HepG2 (cell line): ENCODE measurements around the gene TRAK1. TPM values are rescaled to one million over a fixed set of nuclear protein-coding genes. Genes with fewer than 3 reads are reported as not detected.

Source experiments
- ATAC-seq: fragments of 200-7000 bp; cut with Tn5 transposase; 3 replicates; pipeline ENCODE4 v1.9.1; 2020; ENCODE audit warnings: mild to moderate bottlenecking, moderate library complexity
- BruUV-seq: library from RNA; stranded (reverse); fragments of 400-500 nt; replicated peaks from 2 replicates; lab custom pipeline; 2021; lab: Mats Ljungman, UMichigan
- CTCF ChIA-PET: fragments of 300-600 bp; formaldehyde crosslinking; extraction: SDS; loops from one replicate; lab custom pipeline; 2021; ENCODE audit warnings: low total read pairs, inconsistent platforms, low intra/inter-chr PET ratio; lab: Yijun Ruan, JAX
- POLR2A ChIA-PET: fragments of 350-600 bp; sonication (Branson Sonifier 250); formaldehyde crosslinking; loops from one replicate; lab custom pipeline; 2020; ENCODE audit warnings: antibody characterized with exemption, inconsistent platforms; lab: Yijun Ruan, JAX
- DNase-seq: peaks from one replicate; pipeline ENCODE4 v3.0.0-alpha.2; 2015; ENCODE audit warnings: low spot score
- FAIRE-seq: peaks from 3 replicates; lab custom pipeline; 2011; peaks lifted over from hg19 to GRCh38; lab: Jason Lieb, UNC
- H2AFZ ChIP-seq: one replicate; pipeline ENCODE4 v1.6.1; 2011; ENCODE audit warnings: low read length, inconsistent platforms
- H3K27ac ChIP-seq: fragments of 300-600 bp; 3 replicates; pipeline ENCODE4 v1.8.0; 2011; ENCODE audit warnings: mixed run types, mild to moderate bottlenecking, mixed read lengths, low read length, inconsistent platforms; ENCODE audit not compliant: insufficient read depth; ENCODE audit errors: extremely low read length
- H3K27me3 ChIP-seq, 2 experiments: fragments of 200-600 bp in 1 of 2; 2 replicates in 1 of 2; 3 replicates in 1 of 2; pipeline versions ENCODE4 v1.6.0 to v1.8.0; 2011; ENCODE audit warnings: low read length in 2 of 2, mild to moderate bottlenecking in 2 of 2, moderate library complexity in 2 of 2, inconsistent platforms in 1 of 2; ENCODE audit not compliant: insufficient read depth in 2 of 2, control insufficient read depth in 1 of 2
- H3K36me3 ChIP-seq, 2 experiments: fragments of 200-600 bp in 1 of 2; replicated peaks in 1 of 2; 2 replicates in 1 of 2; 3 replicates in 1 of 2; pipeline versions ENCODE4 v1.5.1 to v1.8.0; 2011; ENCODE audit warnings: low read length in 2 of 2, inconsistent platforms in 1 of 2; ENCODE audit not compliant: insufficient read depth in 2 of 2, control insufficient read depth in 1 of 2
- H3K4me1 ChIP-seq: 2 replicates; pipeline ENCODE4 v1.5.1; 2012; ENCODE audit warnings: low read length, inconsistent platforms; ENCODE audit not compliant: insufficient read depth
- H3K4me2 ChIP-seq: 2 replicates; pipeline ENCODE4 v1.6.0; 2011; ENCODE audit warnings: low read depth, low read length, inconsistent platforms
- H3K4me3 ChIP-seq, 3 experiments: fragments of 200-600 bp in 1 of 3; sonication (generic), shearing (Covaris generic) in 1 of 3; replicated peaks in 1 of 3; 2 replicates each; pipeline ENCODE4 v1.5.1; 2011 to 2016; ENCODE audit warnings: low read length in 3 of 3, inconsistent platforms in 2 of 3, low read depth in 2 of 3, mild to moderate bottlenecking in 2 of 3, control low read depth in 1 of 3, mixed read lengths in 1 of 3; ENCODE audit not compliant: insufficient read depth in 1 of 3
- H3K79me2 ChIP-seq: one replicate; pipeline ENCODE4 v1.6.1; 2011; ENCODE audit warnings: low read length, inconsistent platforms; ENCODE audit not compliant: insufficient read depth
- H3K9ac ChIP-seq: 2 replicates; pipeline ENCODE4 v1.6.0; 2011; ENCODE audit warnings: mild to moderate bottlenecking, low read depth, low read length, inconsistent platforms; ENCODE audit not compliant: insufficient read depth
- H3K9me3 ChIP-seq: 2 replicates; pipeline ENCODE4 v1.5.1; 2012; ENCODE audit warnings: mild to moderate bottlenecking, low read length
- H4K20me1 ChIP-seq: 2 replicates; pipeline ENCODE4 v1.6.0; 2011; ENCODE audit warnings: inconsistent platforms, mild to moderate bottlenecking, low read length, moderate library complexity; ENCODE audit not compliant: insufficient read depth
- NFKB2 ChIP-seq: sonication (generic); formaldehyde crosslinking; IDR thresholded peaks from 2 replicates; pipeline ENCODE4 v1.4.0; 2020; ENCODE audit warnings: missing genetic modification reagents, borderline replicate concordance
- SETDB1 ChIP-seq: sonication (generic); formaldehyde crosslinking; IDR thresholded peaks from 2 replicates; pipeline ENCODE4 v1.5.1; 2020; ENCODE audit warnings: missing genetic modification reagents, mild to moderate bottlenecking, borderline replicate concordance
- ZBTB10 ChIP-seq: sonication (generic); formaldehyde crosslinking; IDR thresholded peaks from 2 replicates; pipeline ENCODE4 v1.4.0; 2020; ENCODE audit warnings: missing genetic modification reagents, borderline replicate concordance
- ZMAT3 ChIP-seq: sonication (generic); formaldehyde crosslinking; conservative IDR thresholded peaks from 2 replicates; pipeline ENCODE4 v1.7.0; 2021; ENCODE audit warnings: missing genetic modification reagents
- ZNF136 ChIP-seq: sonication (generic); formaldehyde crosslinking; IDR thresholded peaks from 2 replicates; pipeline ENCODE4 v1.8.1; 2022; ENCODE audit warnings: low read depth, mild to moderate bottlenecking, moderate library complexity, missing genetic modification reagents
- ZNF557 ChIP-seq: sonication (generic); formaldehyde crosslinking; IDR thresholded peaks from 2 replicates; pipeline ENCODE4 v1.4.0; 2020; ENCODE audit warnings: missing genetic modification reagents
- ZNF605 ChIP-seq: sonication (generic); formaldehyde crosslinking; IDR thresholded peaks from 2 replicates; pipeline ENCODE4 v1.8.0; 2022; ENCODE audit warnings: mild to moderate bottlenecking, missing genetic modification reagents
- ZNF607 ChIP-seq: sonication (generic); formaldehyde crosslinking; IDR thresholded peaks from 2 replicates; pipeline ENCODE4 v1.5.1; 2020; ENCODE audit warnings: missing genetic modification reagents, mild to moderate bottlenecking, borderline replicate concordance
- ZNF687 ChIP-seq: sonication (generic); formaldehyde crosslinking; IDR thresholded peaks from 2 replicates; pipeline ENCODE4 v1.5.1; 2020; ENCODE audit warnings: mild to moderate bottlenecking, missing genetic modification reagents, moderate library complexity
- WGBS: methylation state at CpG from one replicate; pipeline ENCODE4 v1.1.6; 2017; ENCODE audit warnings: low lambda C conversion rate; 5-methylcytosine and 5-hydroxymethylcytosine counted together
- in situ Hi-C: cut with HindIII; loops from 2 replicates; pipeline ENCODE4 v1.10.0; 2017; ENCODE audit warnings: low pct_unique_long_range_greater_than_20kb; ENCODE audit not compliant: extremely low pct_ligation_motif_present
- intact Hi-C: fragments of 100-400 bp; cut with micrococcal nuclease; formaldehyde crosslinking; loops from one replicate; pipeline ENCODE4 v1.10.0; 2022; ENCODE audit not compliant: unreplicated experiment
- polyA plus RNA-seq, 8 experiments: library from polyadenylated mRNA; depleted of rRNA in 3 of 8; stranded (reverse) in 7 of 8; unstranded in 1 of 8; fragments of >200 nt; fragmentation: Illumina TruSeq in 4 of 8; extraction: Trizol in 4 of 8; gene quantifications; 2 replicates each; pipeline versions ENCODE4 v1.2.1 to v1.2.3, GENCODE V29; 2011 to 2016; ENCODE audit warnings: low read depth in 4 of 8, missing spikeins in 1 of 8, mixed read lengths in 1 of 8; ENCODE audit not compliant: insufficient read depth in 1 of 8
- total RNA-seq, 5 experiments: library from RNA; depleted of rRNA; stranded (reverse); fragments of >200 nt; fragmentation: Illumina TruSeq; extraction: Trizol; gene quantifications; 2 replicates each; pipeline ENCODE4 v1.2.3, GENCODE V29; 2016; ENCODE audit warnings: low read depth in 1 of 5

Gene TRAK1
- total and polyA plus RNA-seq, 2 of the 13 experiments (the other 11 are each of a cell fraction or from before 2014, with no cell fraction given): 20.5 to 46.6 TPM

GRCh38 chr3:42182555-42182954 is 91.4 kb downstream of the TRAK1 start (continued):
- no peak for TF ChIP-seq ZBTB10 (CRISPR knock-in tag)
- TF ChIP-seq ZNF605 (CRISPR knock-in tag): no peak
- no peak for TF ChIP-seq NFKB2 (CRISPR knock-in tag)
- TF ChIP-seq ZMAT3 (CRISPR knock-in tag): no peak

GRCh38 chr3:42183991-42184632 is 93.0 kb downstream of the TRAK1 start:
- DNase-seq (no peak), FAIRE-seq (no peak), ATAC-seq (no peak)
- CTCF ChIA-PET: no interaction called here
- Histone ChIP-seq H3K4me1 (peaks cover 37% of the 10 kb centered on the region), H3K9me3 (no peaks in the 10 kb centered on the region), H2AFZ (no peak overlapping the region), H3K27ac (no peak overlapping the region), H3K79me2 (peaks cover 25% of the 10 kb centered on the region), H3K4me2 (no peak overlapping the region), H3K9ac (no peak overlapping the region), H3K36me3 (peaks cover 15 to 33% of the 10 kb centered on the region in 2 experiments), H3K4me3 (no peak overlapping the region), H4K20me1 (peaks cover 14% of the 10 kb centered on the region; the same call in 1 of the 2 replicates), H3K27me3 (no peaks in the 10 kb centered on the region)
- in situ Hi-C loops (loop anchor here (25.0 kb wide), 1 partner anchor 172 kb away; no protein-coding TSS in a partner anchor), intact Hi-C loops (no loop called here)
- no TSS peak for BruUV-seq
- WGBS: 90% methylated on average over 3 of the region's 3 CpGs
- POLR2A ChIA-PET: no interaction called here
- TF ChIP-seq ZNF607: no peak
- TF ChIP-seq ZNF557: no peak
- no peak for TF ChIP-seq ZNF136
- TF ChIP-seq ZNF687 (CRISPR knock-in tag): no peak
- no peak for TF ChIP-seq SETDB1 (CRISPR knock-in tag)
